ENCODE results near the gene TUFT1. TPM values are rescaled to one million over a fixed set of nuclear protein-coding genes. Genes with fewer than 3 reads are reported as not detected.
"Not testable (repeated sequence)": the region's sequence is repeated elsewhere in the genome, so short reads cannot be mapped to it uniquely, and the experiment has no call there.

TUFT1 gene
- polyA plus RNA-seq, 2 of the 4 experiments (the other 2 are of a cell fraction), result 21.1 to 27.5 TPM

GRCh38 chr1:151596166-151596953 lies 56.3 kb downstream of the TUFT1 start (continued):
- TF ChIP-seq E2F6 (IDR thresholded peaks at IDR 0.05; ENCODE audit: borderline replicate concordance, low read depth) (no peak), EP300 (IDR thresholded peaks at IDR 0.05) (peak in 1 of 2 experiments; percentile 64; a peak in 1 of 5 replicates), NFE2L2 (conservative IDR thresholded peaks at IDR 0.05; ENCODE audit: low read length) (no peak), ELK1 (IDR thresholded peaks at IDR 0.05; ENCODE audit: low read depth, low read length) (no peak), CHD4 (IDR thresholded peaks at IDR 0.05; ENCODE audit: borderline replicate concordance) (no peak), USF2 (IDR thresholded peaks at IDR 0.05) (no peak), HOXA7 (CRISPR knock-in tag; IDR thresholded peaks at IDR 0.05) (no peak), FOSL2 (IDR thresholded peaks at IDR 0.05) (0 out of 2 replicates have a peak, but pooled peaks have one; percentile 46), FOSL2 (CRISPR knock-in tag; IDR thresholded peaks at IDR 0.05) (peak; percentile 76), MAFK (IDR thresholded peaks at IDR 0.05; ENCODE audit: partially characterized antibody) (peak; percentile 61)

GRCh38 chr1:151602550-151602949 lies 62.4 kb downstream of the TUFT1 start:
- POLR2A ChIA-PET; H3K9me3 ChIP-seq; ATAC-seq; H3K4me2 ChIP-seq; H3K4me3 ChIP-seq; FAIRE-seq; H3K27ac ChIP-seq; DNase-seq (ENCODE audit: low read depth in 1 of 2, low spot score in 1 of 2): not testable (repeated sequence)
- peaks cover 22% of the 10 kb centered on the region for H3K4me1 ChIP-seq
- CTCF ChIA-PET, result interaction anchor here (0.9 to 10.6 kb wide), 2 partner anchors 8 to 118 kb away, joined by 3 to 108 read pairs; partner anchors contain the start of gene RIIAD1
- 92% methylated on average over 5 of the region's 5 CpGs for WGBS (ENCODE audit: missing lambda C conversion rate)

GRCh38 chr1:151604291-151604690 lies 64.2 kb downstream of the TUFT1 start:
- FAIRE-seq, result no peak
- peaks cover 31% of the 10 kb centered on the region for H3K4me1 ChIP-seq
- 52% methylated on average over 2 of the region's 2 CpGs for WGBS (ENCODE audit: missing lambda C conversion rate)
- H3K4me2 ChIP-seq, result no peak overlapping the region
- ATAC-seq, result no peak
- H3K9me3 ChIP-seq, result no peaks in the 10 kb centered on the region
- no peak overlapping the region for H3K27ac ChIP-seq
- ChIA-PET CTCF (interaction anchor here (1.0 to 10.6 kb wide), 2 partner anchors 10 to 70 kb away, joined by 3 to 108 read pairs; no protein-coding TSS in a partner anchor), POLR2A (no interaction called here)
- H3K4me3 ChIP-seq, result no peak overlapping the region
- no peak for DNase-seq (ENCODE audit: low read depth in 1 of 2, low spot score in 1 of 2)
- TF ChIP-seq POLR2AphosphoS2 (conservative IDR thresholded peaks at IDR 0.05; ENCODE audit: low read length), result no peak
- no peak for TF ChIP-seq ZFP36 (IDR thresholded peaks at IDR 0.05; ENCODE audit: borderline replicate concordance, partially characterized antibody)
- TF ChIP-seq PBX3 (IDR thresholded peaks at IDR 0.05), result no peak
- TF ChIP-seq BCL3 (IDR thresholded peaks at IDR 0.05), result no peak
- TF ChIP-seq RFX5 (IDR thresholded peaks at IDR 0.05), result no peak
- no peak for TF ChIP-seq NPAS2 (CRISPR knock-in tag; IDR thresholded peaks at IDR 0.05; ENCODE audit: borderline replicate concordance)
- TF ChIP-seq CHD4 (IDR thresholded peaks at IDR 0.05; ENCODE audit: borderline replicate concordance), result no peak
- TF ChIP-seq RAD21 (conservative IDR thresholded peaks at IDR 0.05 in 1 of 2, IDR thresholded peaks at IDR 0.05 in 1 of 2), result no peak
- TF ChIP-seq CTCF (IDR thresholded peaks at IDR 0.05), result no peak
- no peak for TF ChIP-seq CHD2 (IDR thresholded peaks at IDR 0.05; ENCODE audit: low read length, partially characterized antibody)
- TF ChIP-seq KDM5A (IDR thresholded peaks at IDR 0.05), result no peak
- TF ChIP-seq HOXB13 (CRISPR knock-in tag; IDR thresholded peaks at IDR 0.05; ENCODE audit: low read depth), result no peak
- TF ChIP-seq EP300 (IDR thresholded peaks at IDR 0.05), result no peak
- TF ChIP-seq KDM1A (IDR thresholded peaks at IDR 0.05; ENCODE audit: low read depth), result no peak
- TF ChIP-seq MYC (IDR thresholded peaks at IDR 0.05; ENCODE audit: borderline replicate concordance, low read length), result no peak
- no peak for TF ChIP-seq JUNB (IDR thresholded peaks at IDR 0.05)
- TF ChIP-seq ELK1 (IDR thresholded peaks at IDR 0.05; ENCODE audit: low read depth, low read length), result no peak
- TF ChIP-seq USF2 (IDR thresholded peaks at IDR 0.05), result no peak

Data from A549 (cell line).